ENCODE data around the gene CNIH2. TPM values are rescaled to one million over a fixed set of nuclear protein-coding genes. Genes with fewer than 3 reads are reported as not detected.
A peak's percentile ranks its signal among the peaks of the same experiment; 100 is the strongest.

Gene CNIH2
- total and polyA plus RNA-seq, 2 of the 8 experiments (the other 6 are each of a cell fraction or from before 2014, with no cell fraction given), result 12.5 to 15.8 TPM

GRCh38 chr11:66278363-66279091 lies 552 bp downstream of the CNIH2 start (continued):
- TF ChIP-seq CHD7 (IDR thresholded peaks at IDR 0.05; ENCODE audit: insufficient replicate concordance, low read length) (no peak), TAF1 (IDR thresholded peaks at IDR 0.05; ENCODE audit: low read depth, low read length) (0 out of 2 replicates have a peak, but pooled peaks have one; percentile 17), SIRT6 (IDR thresholded peaks at IDR 0.05; ENCODE audit: low read length) (no peak), BCL11A (IDR thresholded peaks at IDR 0.05; ENCODE audit: low read depth in 2 of 2, low read length in 2 of 2) (no peak), KDM4A (IDR thresholded peaks at IDR 0.05; ENCODE audit: low read depth, low read length, severe bottlenecking) (no peak), RFX5 (IDR thresholded peaks at IDR 0.05; ENCODE audit: borderline replicate concordance, low read depth, low read length) (no peak), SIN3A (conservative IDR thresholded peaks at IDR 0.05 in 1 of 2, IDR thresholded peaks at IDR 0.05 in 1 of 2; ENCODE audit: low read depth in 1 of 2, low read length in 2 of 2) (peak in 1 of 2 experiments; percentile 16; a peak in 1 of 4 replicates), MAFK (IDR thresholded peaks at IDR 0.05; ENCODE audit: low read depth, low read length) (no peak), POU5F1 (IDR thresholded peaks at IDR 0.05; ENCODE audit: low read depth, low read length) (no peak), RXRA (IDR thresholded peaks at IDR 0.05; ENCODE audit: insufficient read depth, low read depth, low read length) (no peak)

Data from H1 (cell line).